KMS-11 (cell line): ENCODE data around the gene OBSCN.

ENCODE experiments used
- H2AFZ ChIP-seq: fragments of 200-600 bp; sonication (generic); 2 replicates; pipeline ENCODE4 v1.6.1; 2016; ENCODE audit warnings: antibody characterized with exemption, mixed run types, low read depth
- H3K27ac ChIP-seq: fragments of 200-600 bp; sonication (generic); 2 replicates; pipeline ENCODE4 v1.6.1; 2016; ENCODE audit warnings: mild to moderate bottlenecking, mixed run types
- H3K27me3 ChIP-seq: fragments of 200-600 bp; sonication (generic); 2 replicates; pipeline ENCODE4 v1.6.1; 2017; ENCODE audit warnings: mild to moderate bottlenecking, low read depth, mixed run types, moderate library complexity; ENCODE audit not compliant: insufficient read depth
- H3K36me3 ChIP-seq: fragments of 200-600 bp; sonication (generic); 2 replicates; pipeline ENCODE4 v1.6.1; 2017; ENCODE audit warnings: mild to moderate bottlenecking, mixed run types; ENCODE audit not compliant: insufficient read depth
- H3K4me1 ChIP-seq: fragments of 200-600 bp; sonication (generic); 2 replicates; pipeline ENCODE4 v1.6.1; 2016; ENCODE audit warnings: mild to moderate bottlenecking, low read depth, mixed run types; ENCODE audit not compliant: poor library complexity, severe bottlenecking
- H3K4me2 ChIP-seq: fragments of 200-600 bp; sonication (generic); 2 replicates; pipeline ENCODE4 v1.7.0; 2016; ENCODE audit warnings: mild to moderate bottlenecking, mixed run types
- H3K4me3 ChIP-seq: fragments of 200-600 bp; sonication (generic); IDR thresholded peaks from 2 replicates; pipeline ENCODE4 v1.6.1; 2017; ENCODE audit warnings: low read depth, low read length, mixed read lengths; ENCODE audit not compliant: insufficient read depth
- H3K79me2 ChIP-seq: fragments of 200-600 bp; sonication (generic); 2 replicates; pipeline ENCODE4 v1.6.1; 2016; ENCODE audit warnings: low read depth, mixed run types; ENCODE audit not compliant: insufficient read depth
- H3K9ac ChIP-seq: fragments of 200-600 bp; sonication (generic); 2 replicates; pipeline ENCODE4 v1.6.1; 2016; ENCODE audit warnings: mild to moderate bottlenecking, mixed run types
- H4K20me1 ChIP-seq: fragments of 200-600 bp; sonication (generic); 2 replicates; pipeline ENCODE4 v1.6.1; 2016; ENCODE audit warnings: mild to moderate bottlenecking, mixed run types; ENCODE audit not compliant: insufficient read depth
- CTCF ChIP-seq: fragments of 200-600 bp; sonication (generic); conservative IDR thresholded peaks from 2 replicates; pipeline ENCODE4 v1.6.1; 2017; ENCODE audit warnings: low read depth, mild to moderate bottlenecking, antibody characterized with exemption, low read length, moderate library complexity, mixed read lengths

Gene OBSCN

GRCh38 chr1:228358039-228358763 is 150.4 kb downstream of the OBSCN start:
- Histone ChIP-seq H4K20me1 (no peaks in the 10 kb centered on the region), H3K79me2 (no peaks in the 10 kb centered on the region), H2AFZ (no peak overlapping the region), H3K27ac (no peak overlapping the region), H3K4me1 (no peaks in the 10 kb centered on the region), H3K36me3 (no peaks in the 10 kb centered on the region), H3K9ac (no peak overlapping the region), H3K4me3 (no peak overlapping the region), H3K27me3 (no peaks in the 10 kb centered on the region), H3K4me2 (no peak overlapping the region)
- no peak for TF ChIP-seq CTCF

- no peak for TF ChIP-seq CTCF
- no peak overlapping the region for H3K9ac ChIP-seq
- no peaks in the 10 kb centered on the region for H3K4me1 ChIP-seq
- H3K27ac ChIP-seq, result no peak overlapping the region
- no peaks in the 10 kb centered on the region for H3K79me2 ChIP-seq
- no peak overlapping the region for H2AFZ ChIP-seq
- H3K4me2 ChIP-seq, result no peak overlapping the region
- no peaks in the 10 kb centered on the region for H3K36me3 ChIP-seq
- no peak overlapping the region for H3K4me3 ChIP-seq
- H4K20me1 ChIP-seq, result no peaks in the 10 kb centered on the region
- no peaks in the 10 kb centered on the region for H3K27me3 ChIP-seq
Measured at GRCh38 chr1:228358764-228359612, 151.1 kb downstream of the OBSCN start.

- Histone ChIP-seq H3K4me2 (no peak overlapping the region), H2AFZ (no peak overlapping the region), H3K27ac (no peak overlapping the region), H3K36me3 (no peaks in the 10 kb centered on the region), H4K20me1 (no peaks in the 10 kb centered on the region), H3K4me3 (no peak overlapping the region), H3K9ac (no peak overlapping the region), H3K79me2 (no peaks in the 10 kb centered on the region), H3K27me3 (no peaks in the 10 kb centered on the region), H3K4me1 (no peaks in the 10 kb centered on the region)
- TF ChIP-seq CTCF, result no peak
Measured at GRCh38 chr1:228359613-228360532, 152.0 kb downstream of the OBSCN start.

GRCh38 chr1:228360533-228361313 is 152.9 kb downstream of the OBSCN start:
- no peak overlapping the region for H3K4me3 ChIP-seq
- no peak overlapping the region for H2AFZ ChIP-seq
- H3K27me3 ChIP-seq, result no peaks in the 10 kb centered on the region; the same call in 1 of the 2 replicates
- H3K36me3 ChIP-seq, result no peaks in the 10 kb centered on the region
- no peaks in the 10 kb centered on the region for H3K79me2 ChIP-seq
- TF ChIP-seq CTCF, result no peak
- H4K20me1 ChIP-seq, result no peaks in the 10 kb centered on the region
- no peak overlapping the region for H3K9ac ChIP-seq
- H3K4me1 ChIP-seq, result no peaks in the 10 kb centered on the region
- H3K27ac ChIP-seq, result no peak overlapping the region
- H3K4me2 ChIP-seq, result no peak overlapping the region
